ENCODE measurements around the gene RNF111. TPM values are rescaled to one million over a fixed set of nuclear protein-coding genes. Genes with fewer than 3 reads are reported as not detected.
"Not testable (repeated sequence)": the region's sequence is repeated elsewhere in the genome, so short reads cannot be mapped to it uniquely, and the experiment has no call there.

The RNF111 gene
- polyA plus RNA-seq, 1 donor: 30.7 TPM

GRCh38 chr15:58999694-59000093 lies 12.2 kb downstream of the RNF111 start:
- H3K9me3 ChIP-seq (ENCODE audit: control insufficient read depth, low read depth, low read length): no peaks in the 10 kb centered on the region
- no peak for DNase-seq
- H3K4me1 ChIP-seq (ENCODE audit: control insufficient read depth, insufficient read depth, low read length): no peaks in the 10 kb centered on the region
- no peak overlapping the region for H3K4me3 ChIP-seq (ENCODE audit: low read length)
- H3K27me3 ChIP-seq (ENCODE audit: control insufficient read depth, insufficient read depth, low read length): no peaks in the 10 kb centered on the region
- WGBS (ENCODE audit: insufficient coverage, low lambda C conversion rate): no CpG with 5 or more reads among the region's 2 CpGs
- H3K27ac ChIP-seq (ENCODE audit: low read length): no peak overlapping the region
- H3K36me3 ChIP-seq (ENCODE audit: control insufficient read depth, insufficient read depth, low read length): peaks cover 7% of the 10 kb centered on the region

GRCh38 chr15:59000251-59000650 lies 12.8 kb downstream of the RNF111 start:
- not testable (repeated sequence) for H3K27ac ChIP-seq (ENCODE audit: low read length); H3K4me3 ChIP-seq (ENCODE audit: low read length); H3K9me3 ChIP-seq (ENCODE audit: control insufficient read depth, low read depth, low read length); H3K4me1 ChIP-seq (ENCODE audit: control insufficient read depth, insufficient read depth, low read length); H3K27me3 ChIP-seq (ENCODE audit: control insufficient read depth, insufficient read depth, low read length); H3K36me3 ChIP-seq (ENCODE audit: control insufficient read depth, insufficient read depth, low read length); DNase-seq
- WGBS (ENCODE audit: insufficient coverage, low lambda C conversion rate): 85% methylated on average over 2 of the region's 10 CpGs

- Histone ChIP-seq H3K27me3 (ENCODE audit: control insufficient read depth, insufficient read depth, low read length) (no peaks in the 10 kb centered on the region), H3K4me1 (ENCODE audit: control insufficient read depth, insufficient read depth, low read length) (no peaks in the 10 kb centered on the region), H3K9me3 (ENCODE audit: control insufficient read depth, low read depth, low read length) (no peaks in the 10 kb centered on the region), H3K4me3 (ENCODE audit: low read length) (no peak overlapping the region), H3K36me3 (ENCODE audit: control insufficient read depth, insufficient read depth, low read length) (peaks cover 16% of the 10 kb centered on the region), H3K27ac (ENCODE audit: low read length) (no peak overlapping the region)
- no peak for DNase-seq
- WGBS (ENCODE audit: insufficient coverage, low lambda C conversion rate): 100% methylated on average over 4 of the region's 5 CpGs
Measured at GRCh38 chr15:59001946-59002345, 14.5 kb downstream of the RNF111 start.

- 94% methylated on average over 2 of the region's 2 CpGs for WGBS (ENCODE audit: insufficient coverage, low lambda C conversion rate)
- Histone ChIP-seq H3K4me3 (ENCODE audit: low read length) (no peak overlapping the region), H3K27ac (ENCODE audit: low read length) (no peak overlapping the region), H3K36me3 (ENCODE audit: control insufficient read depth, insufficient read depth, low read length) (peaks cover 14% of the 10 kb centered on the region), H3K27me3 (ENCODE audit: control insufficient read depth, insufficient read depth, low read length) (no peaks in the 10 kb centered on the region), H3K4me1 (ENCODE audit: control insufficient read depth, insufficient read depth, low read length) (no peaks in the 10 kb centered on the region), H3K9me3 (ENCODE audit: control insufficient read depth, low read depth, low read length) (no peaks in the 10 kb centered on the region)
- DNase-seq: no peak
Measured at GRCh38 chr15:59002418-59002859, 15.0 kb downstream of the RNF111 start.

GRCh38 chr15:59005579-59005978 lies 18.1 kb downstream of the RNF111 start:
- Histone ChIP-seq H3K36me3 (ENCODE audit: control insufficient read depth, insufficient read depth, low read length) (peaks cover 19% of the 10 kb centered on the region), H3K9me3 (ENCODE audit: control insufficient read depth, low read depth, low read length) (no peaks in the 10 kb centered on the region), H3K4me1 (ENCODE audit: control insufficient read depth, insufficient read depth, low read length) (no peaks in the 10 kb centered on the region), H3K27me3 (ENCODE audit: control insufficient read depth, insufficient read depth, low read length) (no peaks in the 10 kb centered on the region), H3K4me3 (ENCODE audit: low read length) (no peak overlapping the region), H3K27ac (ENCODE audit: low read length) (no peak overlapping the region)
- no peak for DNase-seq
- WGBS (ENCODE audit: insufficient coverage, low lambda C conversion rate): 100% methylated on average over 2 of the region's 5 CpGs

GRCh38 chr15:59008086-59008485 lies 20.6 kb downstream of the RNF111 start:
- no peak overlapping the region for H3K4me3 ChIP-seq (ENCODE audit: low read length)
- 90% methylated on average over 2 of the region's 6 CpGs for WGBS (ENCODE audit: insufficient coverage, low lambda C conversion rate)
- no peaks in the 10 kb centered on the region for H3K9me3 ChIP-seq (ENCODE audit: control insufficient read depth, low read depth, low read length)
- DNase-seq: no peak
- no peak overlapping the region for H3K27ac ChIP-seq (ENCODE audit: low read length)
- H3K36me3 ChIP-seq (ENCODE audit: control insufficient read depth, insufficient read depth, low read length): peaks cover 19% of the 10 kb centered on the region
- no peaks in the 10 kb centered on the region for H3K27me3 ChIP-seq (ENCODE audit: control insufficient read depth, insufficient read depth, low read length)
- no peaks in the 10 kb centered on the region for H3K4me1 ChIP-seq (ENCODE audit: control insufficient read depth, insufficient read depth, low read length)

- no CpG with 5 or more reads among the region's 3 CpGs for WGBS (ENCODE audit: insufficient coverage, low lambda C conversion rate)
- H3K4me1 ChIP-seq (ENCODE audit: control insufficient read depth, insufficient read depth, low read length): no peaks in the 10 kb centered on the region
- no peak overlapping the region for H3K4me3 ChIP-seq (ENCODE audit: low read length)
- H3K27ac ChIP-seq (ENCODE audit: low read length): no peak overlapping the region
- peaks cover 7% of the 10 kb centered on the region for H3K36me3 ChIP-seq (ENCODE audit: control insufficient read depth, insufficient read depth, low read length)
- H3K27me3 ChIP-seq (ENCODE audit: control insufficient read depth, insufficient read depth, low read length): no peaks in the 10 kb centered on the region
- no peak for DNase-seq
- no peaks in the 10 kb centered on the region for H3K9me3 ChIP-seq (ENCODE audit: control insufficient read depth, low read depth, low read length)
Measured at GRCh38 chr15:59011262-59011952, 23.9 kb downstream of the RNF111 start.

GRCh38 chr15:59013246-59013873 lies 25.9 kb downstream of the RNF111 start:
- H3K9me3 ChIP-seq (ENCODE audit: control insufficient read depth, low read depth, low read length): no peaks in the 10 kb centered on the region
- H3K4me3 ChIP-seq (ENCODE audit: low read length): no peak overlapping the region
- no peaks in the 10 kb centered on the region for H3K27me3 ChIP-seq (ENCODE audit: control insufficient read depth, insufficient read depth, low read length)
- H3K27ac ChIP-seq (ENCODE audit: low read length): no peak overlapping the region
- H3K4me1 ChIP-seq (ENCODE audit: control insufficient read depth, insufficient read depth, low read length): no peaks in the 10 kb centered on the region
- H3K36me3 ChIP-seq (ENCODE audit: control insufficient read depth, insufficient read depth, low read length): peaks cover 6% of the 10 kb centered on the region
- DNase-seq: no peak
- 86% methylated on average over 2 of the region's 3 CpGs for WGBS (ENCODE audit: insufficient coverage, low lambda C conversion rate)

GRCh38 chr15:59014068-59014467 lies 26.6 kb downstream of the RNF111 start:
- Histone ChIP-seq H3K27me3 (ENCODE audit: control insufficient read depth, insufficient read depth, low read length) (no peaks in the 10 kb centered on the region), H3K36me3 (ENCODE audit: control insufficient read depth, insufficient read depth, low read length) (peaks cover 6% of the 10 kb centered on the region), H3K4me1 (ENCODE audit: control insufficient read depth, insufficient read depth, low read length) (no peaks in the 10 kb centered on the region), H3K4me3 (ENCODE audit: low read length) (no peak overlapping the region), H3K27ac (ENCODE audit: low read length) (no peak overlapping the region), H3K9me3 (ENCODE audit: control insufficient read depth, low read depth, low read length) (no peaks in the 10 kb centered on the region)
- WGBS (ENCODE audit: insufficient coverage, low lambda C conversion rate): 100% methylated on average over 1 of the region's 1 CpG
- DNase-seq: no peak

GRCh38 chr15:59017449-59017848 lies 30.0 kb downstream of the RNF111 start:
- no CpG with 5 or more reads among the region's 2 CpGs for WGBS (ENCODE audit: insufficient coverage, low lambda C conversion rate)
- H3K4me3 ChIP-seq (ENCODE audit: low read length): no peak overlapping the region
- H3K9me3 ChIP-seq (ENCODE audit: control insufficient read depth, low read depth, low read length): no peaks in the 10 kb centered on the region
- no peaks in the 10 kb centered on the region for H3K4me1 ChIP-seq (ENCODE audit: control insufficient read depth, insufficient read depth, low read length)
- H3K36me3 ChIP-seq (ENCODE audit: control insufficient read depth, insufficient read depth, low read length): peaks cover 6% of the 10 kb centered on the region
- H3K27ac ChIP-seq (ENCODE audit: low read length): no peak overlapping the region
- H3K27me3 ChIP-seq (ENCODE audit: control insufficient read depth, insufficient read depth, low read length): no peaks in the 10 kb centered on the region
- DNase-seq: no peak

- peaks cover 6% of the 10 kb centered on the region for H3K36me3 ChIP-seq (ENCODE audit: control insufficient read depth, insufficient read depth, low read length)
Measured at GRCh38 chr15:59018833-59019232, 31.4 kb downstream of the RNF111 start.

More at GRCh38 chr15:59018833-59019232, 31.4 kb downstream of the RNF111 start:
- Histone ChIP-seq H3K9me3 (ENCODE audit: control insufficient read depth, low read depth, low read length) (no peaks in the 10 kb centered on the region), H3K4me1 (ENCODE audit: control insufficient read depth, insufficient read depth, low read length) (no peaks in the 10 kb centered on the region), H3K27me3 (ENCODE audit: control insufficient read depth, insufficient read depth, low read length) (no peaks in the 10 kb centered on the region), H3K4me3 (ENCODE audit: low read length) (no peak overlapping the region), H3K27ac (ENCODE audit: low read length) (no peak overlapping the region)
- DNase-seq: no peak
- 87% methylated on average over 5 of the region's 5 CpGs for WGBS (ENCODE audit: insufficient coverage, low lambda C conversion rate)
